ENCODE data around the gene LZTFL1. TPM values are rescaled to one million over a fixed set of nuclear protein-coding genes. Genes with fewer than 3 reads are reported as not detected.

LZTFL1 gene
- polyA plus RNA-seq, 6 donors from 2014 or later = 3.9 to 15.7 (median 13.9) TPM

DNA sequence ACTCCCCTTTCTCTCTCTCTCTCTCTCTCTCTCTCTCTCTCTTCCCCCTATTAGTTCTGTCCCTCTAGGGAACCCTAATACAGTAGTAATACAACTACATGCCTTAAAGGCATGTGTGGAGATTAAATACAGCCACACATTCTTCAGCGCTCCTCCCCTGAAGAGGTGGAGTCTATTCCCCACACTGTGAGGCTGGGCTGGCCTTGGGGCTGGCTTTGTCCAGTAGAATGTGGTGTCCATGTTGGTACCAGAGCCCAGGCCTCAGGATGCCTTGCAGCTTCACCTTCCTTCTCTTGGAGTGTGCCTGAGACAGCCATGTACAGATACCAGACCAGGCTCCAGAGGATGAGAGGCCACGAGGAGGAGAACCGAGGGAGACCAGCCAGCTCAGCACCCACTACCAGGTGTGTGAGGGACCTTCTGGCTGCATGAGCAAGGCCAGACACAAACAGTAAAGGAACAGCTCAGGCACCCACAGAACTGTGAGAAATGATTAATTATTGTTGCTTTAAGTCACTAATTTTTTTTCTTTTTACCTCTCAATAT, 56.2 kb downstream of the LZTFL1 start:
- ATAC-seq (ENCODE audit: low read depth in 2 of 2) (no peak), DNase-seq (no peak)
- Mint-ChIP-seq H3K9me3 (peaks cover 4 to 34% (median 22%) of the 10 kb centered on the region in 7 donors), H3K27ac (no peak overlapping the region), H3K4me1 (peaks cover 0 to 3% (median 0%) of the 10 kb centered on the region in 3 donors), H3K36me3 (peaks cover 5 to 10% of the 10 kb centered on the region in 2 donors), H3K4me3 (no peak overlapping the region), H3K27me3 (peaks cover 0 to 8% (median 0%) of the 10 kb centered on the region in 3 donors)

DNA sequence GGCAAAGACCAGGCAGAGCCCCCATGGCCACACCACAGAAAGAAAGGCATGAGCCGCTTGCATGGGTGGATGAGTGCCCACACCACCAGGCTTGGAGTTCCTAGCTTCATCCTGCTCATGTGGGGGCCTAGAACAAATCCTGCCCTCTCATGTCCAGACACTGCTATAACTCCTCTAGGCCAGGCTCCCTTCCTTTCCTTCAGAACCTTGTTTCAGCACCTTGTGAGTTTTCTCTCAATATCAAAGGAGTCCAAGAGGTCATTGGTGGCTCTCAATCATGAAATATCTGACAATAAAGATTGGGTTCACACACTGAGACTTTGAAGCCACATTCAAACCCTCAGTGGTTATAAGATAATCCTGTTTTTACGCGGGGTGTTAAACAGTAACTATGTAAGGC, 58.3 kb downstream of the LZTFL1 start:
- H3K36me3 Mint-ChIP-seq = no peaks in the 10 kb centered on the region
- no peaks in the 10 kb centered on the region for H3K4me1 Mint-ChIP-seq
- H3K27me3 Mint-ChIP-seq = peaks cover 0 to 8% (median 0%) of the 10 kb centered on the region in 3 donors
- H3K27ac Mint-ChIP-seq = no peak overlapping the region
- ATAC-seq (ENCODE audit: low read depth in 2 of 2) (no peak), DNase-seq (no peak)
- peaks cover 0 to 14% (median 9%) of the 10 kb centered on the region in 7 donors for H3K9me3 Mint-ChIP-seq
- no peak overlapping the region for H3K4me3 Mint-ChIP-seq

DNA sequence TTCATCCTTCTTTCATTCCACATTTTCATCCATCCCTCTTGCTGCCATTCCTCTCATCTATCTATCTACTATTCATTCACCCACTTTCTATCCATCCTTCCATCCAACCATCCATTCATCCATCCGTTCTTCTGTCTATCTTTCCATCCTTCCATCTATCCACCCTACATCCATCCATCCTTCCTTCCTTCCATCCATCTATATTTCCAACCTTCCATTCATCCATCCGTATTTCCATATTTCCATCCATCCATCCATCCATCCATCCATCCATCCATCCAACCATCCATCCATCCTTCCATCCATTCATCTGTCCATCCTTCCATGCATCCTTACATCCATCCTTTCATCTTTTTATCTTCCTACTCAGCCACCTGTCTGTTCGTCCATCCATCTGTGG, 59.5 kb downstream of the LZTFL1 start:
- Mint-ChIP-seq H3K4me1 (no peaks in the 10 kb centered on the region), H3K27me3 (peaks cover 0 to 6% (median 0%) of the 10 kb centered on the region in 3 donors), H3K9me3 (peaks cover 0 to 13% (median 8%) of the 10 kb centered on the region in 7 donors), H3K27ac (no peak overlapping the region), H3K4me3 (no peak overlapping the region), H3K36me3 (no peaks in the 10 kb centered on the region)
- ATAC-seq (ENCODE audit: low read depth in 2 of 2) (no peak), DNase-seq (no peak)

DNA sequence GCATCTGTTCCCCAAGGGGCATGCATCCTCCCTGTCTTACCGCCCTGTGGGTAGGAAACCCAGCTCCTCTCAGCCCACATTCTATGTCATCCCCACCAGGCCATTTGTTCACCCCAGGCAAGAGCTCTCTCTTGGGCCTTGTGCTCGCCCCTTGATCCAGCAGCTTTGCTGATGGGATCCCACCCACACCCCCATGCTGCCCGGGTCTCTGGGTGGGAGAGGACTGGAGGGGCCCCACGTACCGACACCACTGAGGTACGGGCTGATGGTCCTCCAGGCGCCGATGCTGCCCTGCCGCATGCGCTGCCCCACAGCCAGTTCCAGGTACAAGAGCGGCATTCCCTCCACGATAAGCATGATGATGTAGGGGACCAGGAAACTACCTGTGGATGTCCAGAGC, 60.1 kb downstream of the LZTFL1 start:
- Mint-ChIP-seq H3K27ac (no peak overlapping the region), H3K9me3 (peaks cover 0 to 13% (median 8%) of the 10 kb centered on the region in 7 donors), H3K36me3 (no peaks in the 10 kb centered on the region), H3K4me3 (no peak overlapping the region), H3K27me3 (peaks cover 0 to under 1% (median 0%) of the 10 kb centered on the region in 3 donors), H3K4me1 (no peaks in the 10 kb centered on the region)
- DNase-seq (no peak), ATAC-seq (ENCODE audit: low read depth in 2 of 2) (no peak)

DNA sequence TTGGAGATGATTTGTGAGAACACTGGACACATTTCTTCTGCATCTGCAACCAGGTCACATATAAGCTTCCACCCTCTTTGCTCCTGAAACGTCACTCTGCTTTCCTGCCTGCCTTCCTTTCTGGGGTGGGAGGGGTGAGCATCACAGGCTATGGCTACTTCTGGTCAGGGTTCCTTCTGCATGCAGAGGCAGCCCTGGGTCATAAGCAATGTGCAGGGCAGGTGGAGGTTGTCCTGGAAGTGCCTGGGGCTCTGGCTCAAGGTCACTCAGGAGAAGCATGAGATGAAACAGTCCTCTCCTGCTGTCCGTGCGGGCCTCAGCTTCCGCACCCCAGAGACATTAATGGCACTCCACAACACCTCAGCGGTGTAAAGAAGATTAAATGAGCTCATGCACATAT, 60.6 kb downstream of the LZTFL1 start:
- Mint-ChIP-seq H3K27me3 (no peaks in the 10 kb centered on the region), H3K4me3 (no peak overlapping the region), H3K9me3 (peaks cover 0 to 13% (median 8%) of the 10 kb centered on the region in 7 donors), H3K4me1 (no peaks in the 10 kb centered on the region), H3K27ac (no peak overlapping the region), H3K36me3 (no peaks in the 10 kb centered on the region)
- DNase-seq = no peak
- no peak for ATAC-seq (ENCODE audit: low read depth in 2 of 2)

DNA sequence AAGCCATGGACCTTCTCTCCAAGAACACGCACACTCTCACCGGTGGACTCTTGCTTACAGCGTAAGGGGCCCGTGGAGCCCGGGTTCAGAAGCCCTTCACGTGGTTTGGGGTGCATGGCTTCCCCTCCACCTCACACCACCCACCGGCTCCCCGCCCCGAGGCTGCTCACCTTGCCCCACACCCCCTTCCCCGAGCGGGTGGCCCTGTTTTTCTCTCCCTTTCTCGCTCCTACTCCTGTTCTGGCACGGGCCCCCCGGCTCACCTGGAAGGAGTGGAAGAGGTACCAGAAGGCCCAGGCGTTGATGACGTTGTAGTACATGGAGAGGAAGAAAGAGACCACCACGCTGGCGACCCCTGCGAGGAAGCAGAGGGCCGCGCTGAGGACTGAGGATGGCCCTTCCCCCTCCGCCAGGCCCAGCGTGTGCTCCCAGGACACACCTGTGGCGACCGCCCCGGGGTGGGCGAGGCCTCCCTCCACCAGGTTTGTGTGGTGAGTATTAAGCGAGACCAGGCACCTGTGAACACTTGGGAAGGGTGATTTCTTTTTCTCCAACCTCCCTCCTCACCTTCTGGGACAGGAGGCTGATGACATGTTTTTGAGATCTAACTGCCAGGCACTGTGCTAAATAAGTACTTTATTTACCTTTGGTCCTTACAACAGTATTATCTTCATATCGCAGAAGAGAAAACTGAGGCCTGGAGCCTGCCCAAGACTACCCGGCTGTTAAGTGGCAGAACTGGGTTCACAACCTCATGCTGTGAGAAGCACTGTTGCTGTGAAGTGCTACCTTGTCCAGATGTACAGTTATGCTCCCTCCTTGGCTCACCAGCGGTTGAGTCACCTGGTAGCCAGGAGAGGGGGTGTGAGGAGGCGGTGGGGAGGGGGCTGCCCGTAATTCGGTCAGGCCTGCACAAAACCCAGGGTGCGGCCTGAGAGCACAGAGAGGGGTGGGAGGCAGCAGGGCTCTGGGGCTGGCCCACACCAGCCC, 61.9 kb downstream of the LZTFL1 start:
- H3K9me3 Mint-ChIP-seq = peaks cover 0 to 12% (median 7%) of the 10 kb centered on the region in 7 donors
- ATAC-seq (ENCODE audit: low read depth in 2 of 2) (no peak), DNase-seq (no peak)
- H3K4me1 Mint-ChIP-seq = no peaks in the 10 kb centered on the region
- H3K27ac Mint-ChIP-seq = no peak overlapping the region
- no peak overlapping the region for H3K4me3 Mint-ChIP-seq
- H3K36me3 Mint-ChIP-seq = no peaks in the 10 kb centered on the region
- H3K27me3 Mint-ChIP-seq = peaks cover 0 to 2% (median under 1%) of the 10 kb centered on the region in 3 donors

DNA sequence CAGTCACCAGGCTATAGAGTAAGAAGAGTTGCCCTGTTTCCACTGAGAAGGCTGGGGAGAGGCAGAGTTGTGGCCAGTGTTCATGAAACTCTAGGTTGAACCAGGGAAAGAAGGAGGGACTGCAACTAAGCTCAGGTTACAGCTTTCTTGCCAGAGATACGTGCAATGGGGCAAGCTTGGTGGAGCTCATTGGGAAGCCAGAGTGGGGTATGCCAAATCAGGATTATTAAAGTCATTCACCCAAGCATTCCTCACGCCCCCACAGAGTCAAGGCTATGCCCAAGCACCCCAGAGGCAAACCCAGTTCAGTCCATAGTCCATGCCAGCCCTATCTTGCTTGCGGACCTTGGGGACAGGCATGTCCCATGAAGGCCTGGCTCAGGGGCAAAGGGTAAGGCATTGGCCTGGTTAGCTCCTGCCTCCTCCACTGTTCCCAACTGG, 63.1 kb downstream of the LZTFL1 start:
- ATAC-seq (ENCODE audit: low read depth in 2 of 2) = no peak
- Mint-ChIP-seq H3K36me3 (no peaks in the 10 kb centered on the region), H3K4me1 (no peaks in the 10 kb centered on the region), H3K4me3 (no peak overlapping the region), H3K27me3 (peaks cover 0 to 8% (median 5%) of the 10 kb centered on the region in 3 donors), H3K27ac (no peak overlapping the region), H3K9me3 (no peaks in the 10 kb centered on the region)
- DNase-seq = no peak

DNA sequence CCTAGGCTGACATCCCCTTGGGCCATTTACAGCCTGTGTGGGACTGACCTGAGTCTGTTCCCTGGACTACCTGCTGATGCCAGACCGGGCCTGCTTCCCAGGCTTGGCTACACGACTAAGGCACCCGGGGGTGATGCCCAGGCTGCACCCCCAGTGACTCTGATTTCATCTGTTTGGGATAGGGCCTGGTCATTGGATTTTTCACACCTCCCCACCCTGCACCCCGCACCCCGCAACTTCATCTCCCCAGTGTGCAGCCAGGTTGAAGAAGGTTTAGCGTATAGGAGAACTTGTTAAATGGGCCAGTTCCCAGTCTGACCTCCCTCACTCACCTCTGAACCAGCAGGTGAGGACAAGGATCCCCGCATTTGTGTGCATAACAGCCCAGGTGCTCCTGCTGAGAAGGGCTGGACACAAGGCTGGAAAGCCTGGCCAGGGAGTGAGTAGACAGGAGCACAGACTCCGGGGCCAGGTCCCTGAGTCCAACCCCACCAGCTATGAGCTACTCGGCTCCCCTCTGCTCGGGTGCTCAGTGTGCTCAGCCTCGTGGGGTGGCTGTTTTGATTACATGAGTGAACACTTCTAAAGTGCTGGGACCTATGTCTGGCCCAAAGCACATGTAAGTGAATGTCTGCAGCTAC, 64.1 kb downstream of the LZTFL1 start:
- ATAC-seq (ENCODE audit: low read depth in 2 of 2) (no peak), DNase-seq (no peak)
- Mint-ChIP-seq H3K4me3 (no peak overlapping the region), H3K27me3 (peaks cover 0 to 8% (median 5%) of the 10 kb centered on the region in 3 donors), H3K36me3 (no peaks in the 10 kb centered on the region), H3K9me3 (no peaks in the 10 kb centered on the region), H3K4me1 (no peaks in the 10 kb centered on the region), H3K27ac (no peak overlapping the region)

DNA sequence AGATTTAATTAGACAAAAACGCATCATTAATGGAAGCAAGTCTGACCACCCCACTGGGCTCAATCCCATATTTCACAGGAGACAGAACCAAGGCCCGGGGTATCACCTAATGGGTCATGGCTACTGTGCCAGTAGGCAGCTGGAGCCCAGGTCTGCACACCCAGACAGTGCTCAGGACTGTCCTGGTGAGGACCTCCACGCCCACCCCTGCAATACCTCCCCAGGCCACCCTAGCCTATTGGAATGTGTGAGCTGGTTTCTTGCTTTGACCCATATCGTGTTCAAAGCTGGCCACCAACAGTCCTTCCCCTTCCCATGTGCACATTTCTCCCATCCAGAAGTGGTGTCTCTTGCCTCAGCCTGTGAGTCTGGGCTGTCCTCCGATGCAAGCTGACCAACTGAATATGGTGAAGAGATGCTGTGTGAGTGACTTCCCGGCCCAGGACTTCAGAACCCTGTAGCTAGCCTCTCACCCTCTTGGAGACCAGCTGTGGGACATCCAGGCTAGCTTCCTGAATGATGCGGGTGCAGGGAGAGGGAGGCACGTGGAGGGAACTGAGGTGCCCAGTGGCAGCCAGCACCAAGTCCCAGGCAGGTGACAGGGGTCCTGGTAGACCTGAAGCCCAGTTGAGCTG, 64.7 kb downstream of the LZTFL1 start:
- no peaks in the 10 kb centered on the region for H3K36me3 Mint-ChIP-seq

DNA sequence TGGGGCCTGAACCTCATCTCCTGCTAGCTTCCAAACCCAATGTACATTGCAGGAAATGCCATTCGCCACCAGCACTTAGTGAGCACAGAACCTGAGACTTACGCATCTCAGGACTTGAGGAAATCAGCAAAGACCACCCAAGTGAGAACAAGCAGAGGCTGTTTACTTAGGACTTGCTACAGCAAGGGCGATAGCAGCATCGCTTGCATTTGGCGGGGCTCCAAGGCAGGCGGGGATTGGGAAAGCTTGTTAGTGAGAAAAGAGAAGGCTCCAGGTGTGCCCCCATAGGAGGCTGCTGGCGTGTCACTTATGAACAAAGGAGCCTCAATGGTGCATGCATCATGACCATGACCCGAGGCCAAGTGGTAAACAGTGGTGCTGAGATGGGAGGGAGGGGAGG, 65.3 kb downstream of the LZTFL1 start:
- H3K27ac Mint-ChIP-seq = no peak overlapping the region
- H3K4me3 Mint-ChIP-seq = no peak overlapping the region
- H3K9me3 Mint-ChIP-seq = no peaks in the 10 kb centered on the region
- ATAC-seq (ENCODE audit: low read depth in 2 of 2) = no peak
- no peak for DNase-seq
- peaks cover 0 to 4% (median 0%) of the 10 kb centered on the region in 3 donors for H3K4me1 Mint-ChIP-seq
- H3K27me3 Mint-ChIP-seq = peaks cover 0 to 16% (median 10%) of the 10 kb centered on the region in 3 donors
- H3K36me3 Mint-ChIP-seq = no peaks in the 10 kb centered on the region

More for the DNA sequence above, 64.7 kb downstream of the LZTFL1 start:
- Mint-ChIP-seq H3K4me1 (no peaks in the 10 kb centered on the region), H3K27me3 (peaks cover 0 to 10% (median 5%) of the 10 kb centered on the region in 3 donors), H3K27ac (no peak overlapping the region), H3K4me3 (no peak overlapping the region), H3K9me3 (no peaks in the 10 kb centered on the region)
- no peak for ATAC-seq (ENCODE audit: low read depth in 2 of 2)
- no peak for DNase-seq

DNA sequence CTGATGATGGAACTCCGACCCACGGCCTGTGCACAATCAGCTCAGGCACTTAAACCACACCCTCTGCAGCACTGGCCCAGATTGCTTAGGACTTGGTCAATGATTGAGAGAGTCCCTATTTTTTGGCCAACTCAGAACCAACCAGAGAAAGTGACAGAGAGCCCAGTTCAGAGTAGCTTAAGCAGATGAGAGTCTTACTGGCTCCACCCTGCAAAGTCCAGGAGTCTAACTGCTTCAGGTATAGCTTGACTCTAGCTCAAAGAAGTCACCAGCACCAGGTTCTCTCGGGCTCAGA, 65.7 kb downstream of the LZTFL1 start:
- Mint-ChIP-seq H3K27me3 (peaks cover 0 to 20% (median 12%) of the 10 kb centered on the region in 3 donors), H3K27ac (no peak overlapping the region), H3K36me3 (no peaks in the 10 kb centered on the region), H3K4me3 (no peak overlapping the region), H3K9me3 (no peaks in the 10 kb centered on the region), H3K4me1 (peaks cover 0 to 6% (median 0%) of the 10 kb centered on the region in 3 donors)
- no peak for DNase-seq
- no peak for ATAC-seq (ENCODE audit: low read depth in 2 of 2)

DNA sequence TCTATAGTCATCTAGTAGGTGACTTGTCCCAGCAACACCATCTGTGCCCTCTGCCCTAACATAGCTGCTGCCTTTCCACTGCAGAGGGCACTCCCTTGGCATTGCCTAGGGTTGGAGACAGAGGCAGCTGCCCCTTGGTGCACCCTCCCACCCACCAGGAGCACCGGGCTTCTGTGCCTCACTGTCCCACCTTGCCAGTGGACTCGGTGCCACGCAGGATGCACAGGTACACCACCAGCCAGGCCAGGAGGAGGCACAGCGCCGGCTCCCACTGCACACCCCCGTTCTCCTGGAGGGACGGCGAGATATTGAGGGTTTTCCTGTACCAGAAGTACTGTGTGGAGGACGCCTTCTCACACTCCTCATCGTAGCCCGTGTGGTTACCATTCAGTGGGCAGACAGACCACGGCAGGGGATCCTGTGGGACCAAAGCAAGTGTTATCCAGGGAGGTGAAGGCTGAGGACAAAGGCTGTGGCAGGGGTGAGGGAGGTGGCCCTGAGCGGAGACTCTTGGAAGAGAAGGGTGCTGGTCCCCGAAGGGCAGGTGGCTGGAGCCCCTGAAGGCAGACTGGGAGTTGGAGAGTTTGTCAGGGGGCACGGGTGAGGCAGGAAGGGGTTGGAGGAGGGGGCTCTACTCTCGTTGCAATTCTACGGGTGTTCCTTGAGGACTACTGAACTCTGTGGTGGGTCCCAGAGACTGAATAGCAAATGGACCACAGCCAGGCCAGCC, 66.2 kb downstream of the LZTFL1 start:
- Mint-ChIP-seq H3K27me3 (peaks cover 0 to 23% (median 12%) of the 10 kb centered on the region in 3 donors), H3K27ac (no peak overlapping the region), H3K36me3 (no peaks in the 10 kb centered on the region), H3K4me3 (no peak overlapping the region), H3K4me1 (peaks cover 0 to 6% (median 0%) of the 10 kb centered on the region in 3 donors), H3K9me3 (no peaks in the 10 kb centered on the region)
- DNase-seq (no peak), ATAC-seq (ENCODE audit: low read depth in 2 of 2) (no peak)
